Esophagus squamous epithelium (tissue), 5 donors: ENCODE data around the gene LIMK1. TPM values are rescaled to one million over a fixed set of nuclear protein-coding genes. Genes with fewer than 3 reads are reported as not detected.
"Not testable (repeated sequence)": the region's sequence is repeated elsewhere in the genome, so short reads cannot be mapped to it uniquely, and the experiment has no call there.

Source experiments
- DNase-seq: peaks from one replicate; lab custom pipeline; 2025; lab: John Stamatoyannopoulos, UW
- H3K27ac ChIP-seq, 4 donors: fragments of 200-600 bp; sonication (generic); one replicate each; pipeline ENCODE4 v1.5.1; 2016 to 2019; ENCODE audit warnings: mild to moderate bottlenecking in 1 of 4
- H3K27me3 ChIP-seq, 4 donors: fragments of 200-600 bp; sonication (generic); 1 replicate in 3 of 4; 2 replicates in 1 of 4; pipeline versions ENCODE4 v1.5.1 to v1.6.0; 2017 to 2021; ENCODE audit warnings: antibody characterized with exemption in 1 of 4
- H3K36me3 ChIP-seq, 3 donors: fragments of 200-600 bp; sonication (generic); one replicate each; pipeline ENCODE4 v1.5.1; 2016 to 2019
- H3K4me1 ChIP-seq, 3 donors: fragments of 200-600 bp; sonication (generic); one replicate each; pipeline ENCODE4 v1.5.1; 2017 to 2019
- H3K4me3 ChIP-seq, 4 donors: fragments of 200-600 bp; sonication (generic); 1 replicate in 3 of 4; 2 replicates in 1 of 4; pipeline ENCODE4 v1.5.1; 2016 to 2019; ENCODE audit warnings: mild to moderate bottlenecking in 2 of 4, moderate library complexity in 1 of 4
- H3K9me3 ChIP-seq, 3 donors: fragments of 200-600 bp; sonication (generic); one replicate each; pipeline ENCODE4 v1.5.1; 2016 to 2019
- POLR2A ChIP-seq, 4 donors: fragments of 450-650 bp; IDR thresholded peaks; one replicate each; pipeline ENCODE4 v1.6.1; 2017; ENCODE audit warnings: antibody characterized with exemption in 4 of 4, mild to moderate bottlenecking in 4 of 4, moderate library complexity in 3 of 4
- WGBS, 2 donors: methylation state at CpG; one replicate each; pipeline ENCODE4 v1.1.5; 2018; 5-methylcytosine and 5-hydroxymethylcytosine counted together
- intact Hi-C: fragments of 100-400 bp; cut with DNase I; formaldehyde crosslinking; loops from one replicate; pipeline ENCODE4 v1.15.0; 2022
- total RNA-seq, 4 donors: library from RNA; depleted of rRNA; stranded (reverse); fragments of >200 nt; gene quantifications; one replicate each; pipeline ENCODE4 v1.1.0, GENCODE V29; 2016
- TF ChIP-seq, protein P1 (sequence below), 6 experiments: fragments of 450-650 bp in 4 of 6; fragments of 200-600 bp in 2 of 6; sonication (generic) in 2 of 6; IDR thresholded peaks; one replicate each; pipeline ENCODE4 v1.5.1; 2016 to 2019; ENCODE audit warnings: antibody characterized with exemption in 6 of 6, mild to moderate bottlenecking in 4 of 6, moderate library complexity in 4 of 6
- donor health status: DM: yes; HTN: yes; CAD: no.

LIMK1 gene
- total RNA-seq, 4 donors from 2014 or later = 8.0 to 13.2 (median 12.2) TPM

DNA sequence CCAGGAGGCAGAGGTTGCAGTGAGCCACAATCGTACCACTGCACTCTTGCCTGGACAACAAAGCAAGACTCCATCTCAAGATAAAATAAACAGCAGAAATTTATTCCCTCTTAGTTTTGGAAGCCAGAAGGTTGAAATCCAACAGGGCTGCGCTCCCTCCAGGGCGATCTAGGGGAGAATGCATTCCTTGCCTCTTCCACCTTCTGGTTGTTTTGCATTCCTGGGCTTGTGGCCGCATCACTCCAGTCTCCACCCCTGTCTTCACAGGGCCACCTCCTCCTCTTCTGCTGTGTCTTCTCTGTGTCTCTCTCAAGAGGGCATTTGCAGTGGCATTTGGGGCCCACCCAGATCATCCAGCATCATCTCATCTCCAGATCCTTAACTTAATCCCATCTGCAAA, 36.2 kb downstream of the LIMK1 start:
- WGBS, 2 donors = 95 to 97% methylated on average over 4 of the region's 4 CpGs
- Histone ChIP-seq H3K27me3 (no peaks in the 10 kb centered on the region), H3K4me3 (no peak overlapping the region), H3K27ac (no peak overlapping the region), H3K4me1 (no peaks in the 10 kb centered on the region), H3K36me3 (peaks cover 12 to 70% (median 15%) of the 10 kb centered on the region in 3 donors), H3K9me3 (no peaks in the 10 kb centered on the region)
- DNase-seq = no peak
- intact Hi-C loops = no loop called here
- no peak for TF ChIP-seq POLR2A (IDR thresholded peaks at IDR 0.05)
- TF ChIP-seq, protein P1, sequence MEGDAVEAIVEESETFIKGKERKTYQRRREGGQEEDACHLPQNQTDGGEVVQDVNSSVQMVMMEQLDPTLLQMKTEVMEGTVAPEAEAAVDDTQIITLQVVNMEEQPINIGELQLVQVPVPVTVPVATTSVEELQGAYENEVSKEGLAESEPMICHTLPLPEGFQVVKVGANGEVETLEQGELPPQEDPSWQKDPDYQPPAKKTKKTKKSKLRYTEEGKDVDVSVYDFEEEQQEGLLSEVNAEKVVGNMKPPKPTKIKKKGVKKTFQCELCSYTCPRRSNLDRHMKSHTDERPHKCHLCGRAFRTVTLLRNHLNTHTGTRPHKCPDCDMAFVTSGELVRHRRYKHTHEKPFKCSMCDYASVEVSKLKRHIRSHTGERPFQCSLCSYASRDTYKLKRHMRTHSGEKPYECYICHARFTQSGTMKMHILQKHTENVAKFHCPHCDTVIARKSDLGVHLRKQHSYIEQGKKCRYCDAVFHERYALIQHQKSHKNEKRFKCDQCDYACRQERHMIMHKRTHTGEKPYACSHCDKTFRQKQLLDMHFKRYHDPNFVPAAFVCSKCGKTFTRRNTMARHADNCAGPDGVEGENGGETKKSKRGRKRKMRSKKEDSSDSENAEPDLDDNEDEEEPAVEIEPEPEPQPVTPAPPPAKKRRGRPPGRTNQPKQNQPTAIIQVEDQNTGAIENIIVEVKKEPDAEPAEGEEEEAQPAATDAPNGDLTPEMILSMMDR (IDR thresholded peaks at IDR 0.05) = no peak

DNA sequence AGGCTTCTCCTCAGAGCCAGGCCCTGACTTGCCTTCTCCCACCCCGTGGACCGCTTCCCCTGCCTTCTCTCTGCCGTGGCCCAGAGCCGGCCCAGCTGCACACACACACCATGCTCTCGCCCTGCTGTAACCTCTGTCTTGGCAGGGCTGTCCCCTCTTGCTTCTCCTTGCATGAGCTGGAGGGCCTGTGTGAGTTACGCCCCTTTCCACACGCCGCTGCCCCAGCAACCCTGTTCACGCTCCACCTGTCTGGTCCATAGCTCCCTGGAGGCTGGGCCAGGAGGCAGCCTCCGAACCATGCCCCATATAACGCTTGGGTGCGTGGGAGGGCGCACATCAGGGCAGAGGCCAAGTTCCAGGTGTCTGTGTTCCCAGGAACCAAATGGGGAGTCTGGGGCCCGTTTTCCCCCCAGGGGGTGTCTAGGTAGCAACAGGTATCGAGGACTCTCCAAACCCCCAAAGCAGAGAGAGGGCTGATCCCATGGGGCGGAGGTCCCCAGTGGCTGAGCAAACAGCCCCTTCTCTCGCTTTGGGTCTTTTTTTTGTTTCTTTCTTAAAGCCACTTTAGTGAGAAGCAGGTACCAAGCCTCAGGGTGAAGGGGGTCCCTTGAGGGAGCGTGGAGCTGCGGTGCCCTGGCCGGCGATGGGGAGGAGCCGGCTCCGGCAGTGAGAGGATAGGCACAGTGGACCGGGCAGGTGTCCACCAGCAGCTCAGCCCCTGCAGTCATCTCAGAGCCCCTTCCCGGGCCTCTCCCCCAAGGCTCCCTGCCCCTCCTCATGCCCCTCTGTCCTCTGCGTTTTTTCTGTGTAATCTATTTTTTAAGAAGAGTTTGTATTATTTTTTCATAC, 38.0 kb downstream of the LIMK1 start:
- Histone ChIP-seq H3K36me3 (peaks cover 12 to 52% (median 15%) of the 10 kb centered on the region in 3 donors), H3K27me3 (no peaks in the 10 kb centered on the region), H3K9me3 (no peaks in the 10 kb centered on the region), H3K4me1 (no peaks in the 10 kb centered on the region), H3K4me3 (no peak overlapping the region), H3K27ac (no peak overlapping the region)
- TF ChIP-seq, protein P1 (IDR thresholded peaks at IDR 0.05) = no peak
- no peak for TF ChIP-seq POLR2A (IDR thresholded peaks at IDR 0.05)
- WGBS, 2 donors = 80 to 85% methylated on average over 7 to 14 of the region's 26 CpGs
- DNase-seq = no peak
- intact Hi-C loops = no loop called here

DNA sequence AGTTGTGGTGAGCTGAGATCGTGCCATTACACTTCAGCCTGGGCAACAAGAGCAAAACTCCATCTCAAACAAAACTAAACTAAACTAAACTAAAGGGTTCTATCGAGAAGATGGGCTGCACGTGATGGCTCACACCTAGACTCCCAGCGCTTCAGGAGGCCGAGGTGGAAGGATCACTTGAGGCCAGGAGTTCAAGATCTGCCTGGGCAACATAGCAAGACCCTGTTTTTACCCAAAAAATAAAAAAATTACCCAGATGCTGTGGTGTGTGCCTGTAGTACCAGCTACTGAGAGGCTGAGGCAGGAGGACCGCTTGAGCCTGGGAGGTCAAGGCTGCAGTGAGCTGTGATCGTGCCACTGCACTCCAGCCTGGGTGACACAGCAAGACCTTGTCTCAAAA, 40.3 kb downstream of the LIMK1 start:
- intact Hi-C loops, H3K4me3 ChIP-seq, H3K27me3 ChIP-seq, H3K4me1 ChIP-seq, DNase-seq, H3K9me3 ChIP-seq, H3K27ac ChIP-seq: not testable (repeated sequence)
- peaks cover 12 to 31% (median 15%) of the 10 kb centered on the region in 3 donors for H3K36me3 ChIP-seq
- WGBS, 2 donors = 85 to 92% methylated on average over 7 of the region's 7 CpGs

DNA sequence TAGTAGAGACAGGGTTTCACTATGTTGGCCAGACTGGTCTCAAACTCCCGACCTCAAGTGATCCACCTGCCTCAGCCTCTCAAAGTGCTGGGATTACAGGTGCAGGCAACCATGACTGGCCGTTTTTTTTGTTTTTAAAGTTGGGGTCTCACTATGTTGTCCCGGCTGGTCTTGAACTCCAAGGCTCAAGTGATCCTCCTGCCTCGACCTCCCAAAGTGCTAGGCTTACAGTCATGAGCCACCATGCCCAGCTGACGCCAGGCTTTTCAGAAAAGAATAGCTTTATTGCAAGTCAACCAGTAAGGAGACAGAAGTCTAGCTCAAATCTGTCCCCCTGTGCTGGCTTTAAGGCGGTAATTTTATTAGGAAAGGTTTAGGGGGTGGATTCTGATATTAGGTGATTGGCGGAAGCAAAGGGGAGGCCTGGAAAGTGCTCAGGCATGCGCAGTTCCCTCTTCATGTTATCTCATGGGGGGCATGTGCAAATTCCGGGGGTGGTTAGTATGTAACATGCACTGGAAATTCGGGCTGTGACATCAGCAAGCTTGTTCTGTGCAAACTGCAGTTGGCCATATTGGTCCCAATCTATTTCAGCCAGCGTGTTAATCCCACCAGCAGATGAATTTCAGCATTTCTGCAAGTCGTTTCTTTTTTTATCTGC, 42.7 kb downstream of the LIMK1 start:
- 78 to 79% methylated on average over 10 to 12 of the region's 12 CpGs for WGBS, 2 donors

DNA sequence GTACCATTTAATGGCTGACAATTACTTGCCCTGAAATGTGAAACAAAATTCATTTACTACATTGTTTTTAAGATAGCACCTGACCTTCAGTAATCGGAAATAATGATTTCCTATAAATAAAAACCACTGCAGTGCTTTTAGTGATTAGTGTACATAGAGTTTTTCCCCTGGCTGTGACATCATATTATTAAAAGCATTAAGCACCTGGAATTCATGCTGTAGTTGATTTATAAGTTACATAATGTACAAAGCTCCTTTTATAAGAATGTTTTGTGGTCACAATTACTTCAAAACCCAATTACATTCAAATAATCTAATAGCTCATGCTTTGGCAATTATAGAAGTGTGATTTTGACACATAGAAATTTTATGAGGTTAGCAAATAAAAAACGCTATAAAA, 46.3 kb downstream of the LIMK1 start:
- Histone ChIP-seq H3K36me3 (no peaks in the 10 kb centered on the region), H3K4me3 (no peak overlapping the region), H3K9me3 (no peaks in the 10 kb centered on the region), H3K27me3 (no peaks in the 10 kb centered on the region), H3K4me1 (peaks cover 0 to 15% (median 0%) of the 10 kb centered on the region in 3 donors), H3K27ac (no peak overlapping the region)
- WGBS, 2 donors = 43 to 58% methylated on average over 2 of the region's 2 CpGs
- intact Hi-C loops = no loop called here
- DNase-seq = no peak
- no peak for TF ChIP-seq POLR2A (IDR thresholded peaks at IDR 0.05)
- TF ChIP-seq, protein P1 (IDR thresholded peaks at IDR 0.05) = no peak

More for the DNA sequence above, 42.7 kb downstream of the LIMK1 start:
- no peak overlapping the region for H3K4me3 ChIP-seq
- H3K27me3 ChIP-seq = no peaks in the 10 kb centered on the region
- no peak overlapping the region for H3K27ac ChIP-seq
- H3K36me3 ChIP-seq = peaks cover 1 to 6% (median 2%) of the 10 kb centered on the region in 3 donors
- intact Hi-C loops = no loop called here
- no peaks in the 10 kb centered on the region for H3K4me1 ChIP-seq
- H3K9me3 ChIP-seq = no peaks in the 10 kb centered on the region
- no peak for TF ChIP-seq POLR2A (IDR thresholded peaks at IDR 0.05)
- TF ChIP-seq, protein P1 (IDR thresholded peaks at IDR 0.05) = no peak
- DNase-seq = no peak
